Measurements from ENCODE around the gene MRPS18A.

GRCh38 chr6:43733471-43734293 is 46.1 kb upstream of the MRPS18A start:
- TF ChIP-seq CTCF (IDR thresholded peaks at IDR 0.05; ENCODE audit: insufficient read depth, low read length, poor library complexity, severe bottlenecking) = no peak
- TF ChIP-seq EZH2phosphoT487 (conservative IDR thresholded peaks at IDR 0.05; ENCODE audit: low read length) = no peak
